GM23338 (cell line): ENCODE measurements around the gene S100PBP. TPM values are rescaled to one million over a fixed set of nuclear protein-coding genes. Genes with fewer than 3 reads are reported as not detected.

ENCODE experiments used
- ATAC-seq: fragments of 200-7000 bp; cut with Tn5 transposase; 3 replicates; pipeline ENCODE4 v1.9.1; 2020
- DNase-seq: peaks from one replicate; pipeline ENCODE4 v3.0.0-alpha.2; 2015; ENCODE audit warnings: low spot score
- H2AFZ ChIP-seq: fragments of 200-600 bp; sonication (generic); 2 replicates; pipeline ENCODE4 v1.8.0; 2016; ENCODE audit warnings: antibody characterized with exemption, mild to moderate bottlenecking, moderate library complexity
- H3F3A ChIP-seq: fragments of 200-600 bp; sonication (generic); replicated peaks from 2 replicates; pipeline ENCODE4 v1.8.0; 2017; ENCODE audit warnings: antibody characterized with exemption, mixed run types, low read depth
- H3K27ac ChIP-seq: fragments of 200-600 bp; sonication (generic); 2 replicates; pipeline ENCODE4 v1.6.1; 2016; ENCODE audit warnings: low read depth
- H3K27me3 ChIP-seq: fragments of 200-600 bp; sonication (generic); 2 replicates; pipeline ENCODE4 v1.8.0; 2016; ENCODE audit warnings: mild to moderate bottlenecking, mixed run types, moderate library complexity; ENCODE audit not compliant: insufficient read depth
- H3K36me3 ChIP-seq: fragments of 200-600 bp; sonication (generic); 2 replicates; pipeline ENCODE4 v1.8.0; 2016; ENCODE audit warnings: mild to moderate bottlenecking; ENCODE audit not compliant: insufficient read depth
- H3K4me1 ChIP-seq: fragments of 200-600 bp; sonication (generic); 2 replicates; pipeline ENCODE4 v1.8.0; 2016; ENCODE audit warnings: mild to moderate bottlenecking, moderate library complexity; ENCODE audit not compliant: insufficient read depth
- H3K4me2 ChIP-seq: fragments of 200-600 bp; sonication (generic); 2 replicates; pipeline ENCODE4 v1.7.1; 2017; ENCODE audit warnings: mixed run types
- H3K4me3 ChIP-seq: fragments of 200-600 bp; sonication (generic); 2 replicates; pipeline ENCODE4 v1.6.1; 2016; ENCODE audit warnings: mixed run types
- H3K79me2 ChIP-seq: fragments of 200-600 bp; sonication (generic); replicated peaks from 2 replicates; pipeline ENCODE4 v1.8.0; 2017; ENCODE audit warnings: mild to moderate bottlenecking; ENCODE audit not compliant: insufficient read depth
- H3K9me2 ChIP-seq: fragments of 200-600 bp; sonication (generic); 2 replicates; pipeline ENCODE4 v1.8.0; 2017; ENCODE audit not compliant: insufficient read depth
- H4K20me1 ChIP-seq: fragments of 200-600 bp; sonication (generic); replicated peaks from 2 replicates; pipeline ENCODE4 v1.8.0; 2017; ENCODE audit warnings: mild to moderate bottlenecking; ENCODE audit not compliant: insufficient read depth
- H3K27ac Mint-ChIP-seq: 2 replicates; pipeline ENCODE4 v1.8.0; 2020; ENCODE audit warnings: inconsistent platforms, mild to moderate bottlenecking, moderate library complexity, mixed read lengths
- H3K27me3 Mint-ChIP-seq: 3 replicates; pipeline ENCODE4 v1.8.0; 2022; ENCODE audit warnings: low read depth, mild to moderate bottlenecking, moderate library complexity, mixed read lengths, inconsistent platforms; ENCODE audit not compliant: insufficient read depth, poor library complexity
- H3K36me3 Mint-ChIP-seq: 3 replicates; pipeline ENCODE4 v1.8.0; 2021; ENCODE audit warnings: low read depth, mild to moderate bottlenecking, inconsistent platforms, moderate library complexity, mixed read lengths
- H3K4me1 Mint-ChIP-seq: 3 replicates; pipeline ENCODE4 v1.8.0; 2020; ENCODE audit warnings: mild to moderate bottlenecking, inconsistent platforms, mixed read lengths
- H3K4me3 Mint-ChIP-seq: 3 replicates; pipeline ENCODE4 v1.8.0; 2021; ENCODE audit warnings: moderate library complexity, mild to moderate bottlenecking, inconsistent platforms, mixed read lengths
- H3K9me3 Mint-ChIP-seq: 3 replicates; pipeline ENCODE4 v1.8.0; 2020; ENCODE audit warnings: moderate library complexity, mild to moderate bottlenecking, inconsistent platforms, mixed read lengths
- CREB1 ChIP-seq: fragments of 250-450 bp; sonication (Bioruptor Pico); IDR thresholded peaks from 2 replicates; pipeline ENCODE4 v1.5.0; 2020; ENCODE audit warnings: low read depth, mild to moderate bottlenecking, moderate library complexity
- CTCF ChIP-seq, 2 experiments: fragments of 200-600 bp in 1 of 2; sonication (generic) in 1 of 2; conservative IDR thresholded peaks; 2 replicates each; pipeline versions ENCODE4 v1.5.1 to v1.6.1; 2016 to 2017; ENCODE audit warnings: antibody characterized with exemption in 2 of 2, low read depth in 2 of 2, mild to moderate bottlenecking in 2 of 2, moderate library complexity in 1 of 2
- ETS1 ChIP-seq: IDR thresholded peaks from 2 replicates; pipeline ENCODE4 v1.6.1; 2016; ENCODE audit warnings: antibody characterized with exemption
- EZH2 ChIP-seq: fragments of 200-600 bp; sonication (generic); IDR thresholded peaks from one replicate; pipeline ENCODE4 v1.8.0; 2017; ENCODE audit warnings: antibody characterized with exemption, mild to moderate bottlenecking, low read depth; ENCODE audit not compliant: unreplicated experiment
- EZH2phosphoT487 ChIP-seq: fragments of 200-600 bp; sonication (generic); IDR thresholded peaks from one replicate; pipeline ENCODE4 v1.8.1; 2018; ENCODE audit warnings: antibody characterized with exemption; ENCODE audit not compliant: unreplicated experiment
- JUNB ChIP-seq: IDR thresholded peaks from one replicate; pipeline ENCODE4 v1.6.1; 2016; ENCODE audit warnings: antibody characterized with exemption; ENCODE audit not compliant: unreplicated experiment
- NANOG ChIP-seq: IDR thresholded peaks from 2 replicates; pipeline ENCODE4 v1.6.1; 2016; ENCODE audit warnings: antibody characterized with exemption, borderline replicate concordance
- POLR2AphosphoS5 ChIP-seq: IDR thresholded peaks from 2 replicates; pipeline ENCODE4 v1.6.1; 2016; ENCODE audit warnings: antibody characterized with exemption, low read depth
- REST ChIP-seq: IDR thresholded peaks from one replicate; pipeline ENCODE4 v1.6.1; 2018; ENCODE audit warnings: antibody characterized with exemption; ENCODE audit not compliant: unreplicated experiment
- STAT1 ChIP-seq: IDR thresholded peaks from one replicate; pipeline ENCODE4 v1.6.1; 2016; ENCODE audit warnings: antibody characterized with exemption; ENCODE audit not compliant: unreplicated experiment
- ZNF114 ChIP-seq: fragments of 250-450 bp; sonication (Bioruptor Pico); IDR thresholded peaks from 2 replicates; pipeline ENCODE4 v1.5.0; 2020; ENCODE audit warnings: mild to moderate bottlenecking, moderate library complexity
- ZNF331 ChIP-seq: fragments of 250-450 bp; sonication (Bioruptor Pico); IDR thresholded peaks from 2 replicates; pipeline ENCODE4 v1.5.0; 2020; ENCODE audit warnings: low read depth, mild to moderate bottlenecking, moderate library complexity
- polyA plus RNA-seq: library from polyadenylated mRNA; unstranded; fragments of >200 nt; fragmentation: Nextera tagmentation; extraction: Ambion mirVana; gene quantifications from 2 replicates; pipeline ENCODE4 v1.2.1, GENCODE V29; 2016
- total RNA-seq: library from RNA; depleted of rRNA; stranded (reverse); fragments of >200 nt; shearing (Covaris generic); gene quantifications from 2 replicates; pipeline ENCODE4 v1.2.3, GENCODE V29; 2014
- TF ChIP-seq, protein P1 (sequence below): fragments of 250-450 bp; sonication (Bioruptor Pico); IDR thresholded peaks from 2 replicates; pipeline ENCODE4 v1.5.0; 2020; ENCODE audit warnings: mild to moderate bottlenecking, moderate library complexity

S100PBP gene
- total and polyA plus RNA-seq, 2 experiments from 2014 or later = 30.6 to 65.2 TPM

DNA sequence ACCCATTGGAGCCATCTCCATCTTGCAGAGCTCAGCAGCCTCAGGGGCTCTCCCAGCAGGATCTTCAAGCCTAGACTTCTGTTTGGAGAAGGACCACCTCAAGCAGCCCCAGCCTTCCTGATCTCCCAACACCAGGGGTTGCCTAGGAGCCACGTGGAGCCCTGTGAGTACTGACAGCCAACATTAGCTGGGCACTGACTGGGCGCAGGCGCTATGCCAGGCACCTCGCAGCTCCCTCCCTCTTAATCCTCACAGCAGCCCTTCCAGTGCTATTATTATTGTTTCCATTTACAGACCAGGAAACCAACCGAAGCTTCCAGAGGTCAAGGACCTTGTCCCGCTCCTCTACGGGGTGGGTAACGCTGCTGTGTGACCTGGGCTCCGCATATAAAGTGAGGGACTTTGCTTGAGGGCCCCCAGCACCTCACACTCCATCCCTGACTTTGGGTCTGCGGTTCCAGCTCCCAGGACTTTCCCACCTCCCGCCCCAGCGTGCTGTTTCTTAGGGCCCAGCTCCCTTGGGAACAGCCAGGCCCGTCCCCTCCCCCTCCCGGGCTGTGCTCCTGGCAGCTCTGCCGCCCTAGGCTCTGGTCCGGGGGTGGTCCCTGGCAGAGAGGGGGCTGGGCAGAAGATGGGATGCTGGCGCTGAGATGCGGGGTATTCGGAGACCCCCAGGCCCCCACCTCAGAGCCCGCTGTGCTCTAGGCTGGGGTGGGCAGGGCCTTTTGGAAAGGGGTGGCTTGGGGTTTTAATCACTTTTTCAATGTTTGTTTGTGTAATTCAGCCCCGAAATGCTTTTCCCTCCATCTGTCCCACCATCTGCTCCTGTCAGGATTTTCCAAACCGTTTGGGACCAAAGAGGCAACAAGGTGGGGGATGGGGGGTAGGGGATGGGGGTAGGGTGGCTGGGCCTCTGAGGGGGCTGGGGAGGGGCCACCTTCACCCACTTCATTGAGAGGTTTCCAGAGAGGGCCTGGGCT is 64.7 kb downstream of the S100PBP start:
- Histone ChIP-seq H3K27ac (no peak overlapping the region), H2AFZ (peak overlapping the region; percentile 32; the same call in 1 of the 2 replicates), H3K4me2 (peak overlapping the region; percentile 62; the same call in 1 of the 2 replicates), H3K4me3 (peak overlapping the region; percentile 23; the same call in 1 of the 2 replicates), H3K4me1 (peaks cover 15% of the 10 kb centered on the region), H3K9me2 (no peaks in the 10 kb centered on the region), H3K36me3 (no peaks in the 10 kb centered on the region), H3K27me3 (peaks cover 24% of the 10 kb centered on the region), H3F3A (no peaks in the 10 kb centered on the region), H3K79me2 (no peaks in the 10 kb centered on the region), H4K20me1 (peaks cover 6% of the 10 kb centered on the region; the same call in 1 of the 2 replicates)
- DNase-seq = no peak
- no peaks in the 10 kb centered on the region for H3K9me3 Mint-ChIP-seq
- no peaks in the 10 kb centered on the region; the same call in 2 of the 3 replicates for H3K36me3 Mint-ChIP-seq
- no peak overlapping the region for H3K4me3 Mint-ChIP-seq
- H3K27ac Mint-ChIP-seq = no peak overlapping the region
- peaks cover 29% of the 10 kb centered on the region for H3K4me1 Mint-ChIP-seq
- peak; percentile 13 for ATAC-seq
- peaks cover 25% of the 10 kb centered on the region for H3K27me3 Mint-ChIP-seq
- no peak for TF ChIP-seq CREB1
- TF ChIP-seq ZNF331 (CRISPR knock-in tag) = no peak
- TF ChIP-seq REST = no peak
- TF ChIP-seq ETS1 = no peak
- no peak for TF ChIP-seq EZH2
- TF ChIP-seq, protein P1, sequence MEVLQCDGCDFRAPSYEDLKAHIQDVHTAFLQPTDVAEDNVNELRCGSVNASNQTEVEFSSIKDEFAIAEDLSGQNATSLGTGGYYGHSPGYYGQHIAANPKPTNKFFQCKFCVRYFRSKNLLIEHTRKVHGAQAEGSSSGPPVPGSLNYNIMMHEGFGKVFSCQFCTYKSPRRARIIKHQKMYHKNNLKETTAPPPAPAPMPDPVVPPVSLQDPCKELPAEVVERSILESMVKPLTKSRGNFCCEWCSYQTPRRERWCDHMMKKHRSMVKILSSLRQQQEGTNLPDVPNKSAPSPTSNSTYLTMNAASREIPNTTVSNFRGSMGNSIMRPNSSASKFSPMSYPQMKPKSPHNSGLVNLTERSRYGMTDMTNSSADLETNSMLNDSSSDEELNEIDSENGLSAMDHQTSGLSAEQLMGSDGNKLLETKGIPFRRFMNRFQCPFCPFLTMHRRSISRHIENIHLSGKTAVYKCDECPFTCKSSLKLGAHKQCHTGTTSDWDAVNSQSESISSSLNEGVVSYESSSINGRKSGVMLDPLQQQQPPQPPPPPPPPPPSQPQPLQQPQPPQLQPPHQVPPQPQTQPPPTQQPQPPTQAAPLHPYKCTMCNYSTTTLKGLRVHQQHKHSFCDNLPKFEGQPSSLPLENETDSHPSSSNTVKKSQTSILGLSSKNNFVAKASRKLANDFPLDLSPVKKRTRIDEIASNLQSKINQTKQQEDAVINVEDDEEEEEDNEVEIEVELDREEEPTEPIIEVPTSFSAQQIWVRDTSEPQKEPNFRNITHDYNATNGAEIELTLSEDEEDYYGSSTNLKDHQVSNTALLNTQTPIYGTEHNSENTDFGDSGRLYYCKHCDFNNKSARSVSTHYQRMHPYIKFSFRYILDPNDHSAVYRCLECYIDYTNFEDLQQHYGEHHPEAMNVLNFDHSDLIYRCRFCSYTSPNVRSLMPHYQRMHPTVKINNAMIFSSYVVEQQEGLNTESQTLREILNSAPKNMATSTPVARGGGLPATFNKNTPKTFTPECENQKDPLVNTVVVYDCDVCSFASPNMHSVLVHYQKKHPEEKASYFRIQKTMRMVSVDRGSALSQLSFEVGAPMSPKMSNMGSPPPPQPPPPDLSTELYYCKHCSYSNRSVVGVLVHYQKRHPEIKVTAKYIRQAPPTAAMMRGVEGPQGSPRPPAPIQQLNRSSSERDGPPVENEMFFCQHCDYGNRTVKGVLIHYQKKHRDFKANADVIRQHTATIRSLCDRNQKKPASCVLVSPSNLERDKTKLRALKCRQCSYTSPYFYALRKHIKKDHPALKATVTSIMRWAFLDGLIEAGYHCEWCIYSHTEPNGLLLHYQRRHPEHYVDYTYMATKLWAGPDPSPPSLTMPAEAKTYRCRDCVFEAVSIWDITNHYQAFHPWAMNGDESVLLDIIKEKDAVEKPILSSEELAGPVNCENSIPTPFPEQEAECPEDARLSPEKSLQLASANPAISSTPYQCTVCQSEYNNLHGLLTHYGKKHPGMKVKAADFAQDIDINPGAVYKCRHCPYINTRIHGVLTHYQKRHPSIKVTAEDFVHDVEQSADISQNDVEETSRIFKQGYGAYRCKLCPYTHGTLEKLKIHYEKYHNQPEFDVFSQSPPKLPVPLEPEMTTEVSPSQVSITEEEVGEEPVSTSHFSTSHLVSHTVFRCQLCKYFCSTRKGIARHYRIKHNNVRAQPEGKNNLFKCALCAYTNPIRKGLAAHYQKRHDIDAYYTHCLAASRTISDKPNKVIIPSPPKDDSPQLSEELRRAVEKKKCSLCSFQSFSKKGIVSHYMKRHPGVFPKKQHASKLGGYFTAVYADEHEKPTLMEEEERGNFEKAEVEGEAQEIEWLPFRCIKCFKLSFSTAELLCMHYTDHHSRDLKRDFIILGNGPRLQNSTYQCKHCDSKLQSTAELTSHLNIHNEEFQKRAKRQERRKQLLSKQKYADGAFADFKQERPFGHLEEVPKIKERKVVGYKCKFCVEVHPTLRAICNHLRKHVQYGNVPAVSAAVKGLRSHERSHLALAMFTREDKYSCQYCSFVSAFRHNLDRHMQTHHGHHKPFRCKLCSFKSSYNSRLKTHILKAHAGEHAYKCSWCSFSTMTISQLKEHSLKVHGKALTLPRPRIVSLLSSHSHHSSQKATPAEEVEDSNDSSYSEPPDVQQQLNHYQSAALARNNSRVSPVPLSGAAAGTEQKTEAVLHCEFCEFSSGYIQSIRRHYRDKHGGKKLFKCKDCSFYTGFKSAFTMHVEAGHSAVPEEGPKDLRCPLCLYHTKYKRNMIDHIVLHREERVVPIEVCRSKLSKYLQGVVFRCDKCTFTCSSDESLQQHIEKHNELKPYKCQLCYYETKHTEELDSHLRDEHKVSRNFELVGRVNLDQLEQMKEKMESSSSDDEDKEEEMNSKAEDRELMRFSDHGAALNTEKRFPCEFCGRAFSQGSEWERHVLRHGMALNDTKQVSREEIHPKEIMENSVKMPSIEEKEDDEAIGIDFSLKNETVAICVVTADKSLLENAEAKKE (CRISPR knock-in tag) = no peak
- TF ChIP-seq EZH2phosphoT487 = no peak
- TF ChIP-seq STAT1 = no peak
- TF ChIP-seq ZNF114 (CRISPR knock-in tag) = no peak
- no peak for TF ChIP-seq JUNB
- no peak for TF ChIP-seq NANOG
- TF ChIP-seq POLR2AphosphoS5 = no peak
- TF ChIP-seq CTCF (conservative IDR thresholded peaks at IDR 0.05; ENCODE audit: low read depth in 2 of 2) = no peak
